ENCODE results near the gene HCFC1R1. TPM values are rescaled to one million over a fixed set of nuclear protein-coding genes. Genes with fewer than 3 reads are reported as not detected.

The HCFC1R1 gene
- polyA plus RNA-seq, 1 of the 3 experiments (the other 2 are of a cell fraction): 54.9 TPM

DNA sequence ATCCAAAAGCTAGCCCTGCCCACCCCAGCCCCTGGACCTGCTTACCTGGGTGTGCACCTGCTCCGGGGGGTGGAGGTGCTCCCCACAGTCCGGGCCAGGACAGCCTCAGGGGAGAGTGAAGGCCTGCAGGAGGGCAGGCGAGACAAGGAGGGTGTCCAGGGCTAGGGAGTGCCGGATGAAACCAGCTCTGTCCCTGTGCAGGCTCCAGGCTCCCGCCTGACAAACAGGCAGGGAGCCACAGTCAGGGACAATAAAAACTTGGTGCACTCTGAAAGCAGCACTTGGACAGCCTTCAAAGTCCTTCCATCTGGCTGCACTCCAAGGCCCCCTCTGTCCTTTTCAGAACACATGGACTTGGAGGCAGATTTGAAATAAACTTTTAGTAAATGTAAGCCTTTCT is 50.6 kb downstream of the HCFC1R1 start:
- no peak overlapping the region for H3K9ac ChIP-seq
- no peak for DNase-seq
- no peak overlapping the region; a peak in 1 of 4 replicates for H3K27ac ChIP-seq (ENCODE audit: low read depth in 2 of 2, low read length in 1 of 2)
- no peaks in the 10 kb centered on the region for H3K27me3 ChIP-seq (ENCODE audit: insufficient read depth)
- no peak for TF ChIP-seq JUND (IDR thresholded peaks at IDR 0.05)
- no peak for TF ChIP-seq ELF1 (IDR thresholded peaks at IDR 0.05)
- TF ChIP-seq, protein P1, sequence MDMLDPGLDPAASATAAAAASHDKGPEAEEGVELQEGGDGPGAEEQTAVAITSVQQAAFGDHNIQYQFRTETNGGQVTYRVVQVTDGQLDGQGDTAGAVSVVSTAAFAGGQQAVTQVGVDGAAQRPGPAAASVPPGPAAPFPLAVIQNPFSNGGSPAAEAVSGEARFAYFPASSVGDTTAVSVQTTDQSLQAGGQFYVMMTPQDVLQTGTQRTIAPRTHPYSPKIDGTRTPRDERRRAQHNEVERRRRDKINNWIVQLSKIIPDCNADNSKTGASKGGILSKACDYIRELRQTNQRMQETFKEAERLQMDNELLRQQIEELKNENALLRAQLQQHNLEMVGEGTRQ (IDR thresholded peaks at IDR 0.05; ENCODE audit: borderline replicate concordance, low read depth, low read length): no peak
- no peak for TF ChIP-seq FOXM1 (IDR thresholded peaks at IDR 0.05; ENCODE audit: low read depth)
- no peak for TF ChIP-seq MEF2A (IDR thresholded peaks at IDR 0.05; ENCODE audit: borderline replicate concordance, low read depth)
- peaks cover 31% of the 10 kb centered on the region; the same call in 1 of the 2 replicates for H4K20me1 ChIP-seq (ENCODE audit: insufficient read depth)
- WGBS (ENCODE audit: low lambda C conversion rate): no CpG with 5 or more reads among the region's 5 CpGs
- H3K9me2 ChIP-seq: no peaks in the 10 kb centered on the region
- H3K4me3 ChIP-seq (ENCODE audit: low read depth in 2 of 2, low read length in 1 of 2): no peak overlapping the region
- H3K4me2 ChIP-seq: no peak overlapping the region
- H3K79me2 ChIP-seq (ENCODE audit: insufficient read depth): peaks cover 4% of the 10 kb centered on the region; the same call in 1 of the 2 replicates
- no peaks in the 10 kb centered on the region for H3K36me3 ChIP-seq (replicated peaks in 1 of 2; ENCODE audit: control insufficient read depth in 1 of 2, insufficient read depth in 2 of 2, low read length in 1 of 2)
- peaks cover 8% of the 10 kb centered on the region for H3F3A ChIP-seq (replicated peaks; ENCODE audit: insufficient read depth)
- H2AFZ ChIP-seq (ENCODE audit: low read depth): no peak overlapping the region
- H3K4me1 ChIP-seq (ENCODE audit: control insufficient read depth in 1 of 2, insufficient read depth in 2 of 2, low read depth in 1 of 2, low read length in 1 of 2): peaks cover 0 to 36% of the 10 kb centered on the region in 2 experiments; a peak in 1 of 4 replicates
- CTCF ChIA-PET: interaction anchor here (2.0 to 2.3 kb wide), 2 partner anchors 10 to 58 kb away, joined by 7 to 12 read pairs; partner anchors contain the start of gene KREMEN2
- no peaks in the 10 kb centered on the region for H3K9me3 ChIP-seq
- POLR2A ChIA-PET: no interaction called here

Small RNAs within 50 kb of the gene (small RNA-seq; reads per million reads assigned to genes)
- 0 to 8.3 (median 0) reads per million in 7 experiments for gene LINC00514

Other genes starting within 250 kb of the HCFC1R1 start
- gene ELOB, start 246.7 kb downstream of the HCFC1R1 start, polyA plus RNA-seq (2012; rRNA removed): 327 and 329 TPM in 2 replicates
- gene PRSS33, start 236.4 kb downstream of the HCFC1R1 start, polyA plus RNA-seq (2012; rRNA removed): not detected in 2 replicates
- not detected in 2 replicates for gene PRSS41, start 225.5 kb downstream of the HCFC1R1 start, polyA plus RNA-seq (2012; rRNA removed)
- gene PRSS21, start 206.7 kb downstream of the HCFC1R1 start, polyA plus RNA-seq (2012; rRNA removed): not detected in 2 replicates
- gene ZG16B, start 193.6 kb downstream of the HCFC1R1 start, polyA plus RNA-seq (2012; rRNA removed): 0.26 and 0.47 TPM in 2 replicates
- gene PRSS22, start 165.8 kb downstream of the HCFC1R1 start, polyA plus RNA-seq (2012; rRNA removed): not detected in 2 replicates
- gene FLYWCH2, start 140.7 kb downstream of the HCFC1R1 start, polyA plus RNA-seq (2012; rRNA removed): 56.4 and 64.8 TPM in 2 replicates
- gene FLYWCH1, start 112.0 kb downstream of the HCFC1R1 start, polyA plus RNA-seq (2012; rRNA removed): 22.4 and 30.1 TPM in 2 replicates
- gene KREMEN2, start 59.7 kb downstream of the HCFC1R1 start, polyA plus RNA-seq (2012; rRNA removed): 0.24 and 0.77 TPM in 2 replicates
- 8.4 and 8.8 TPM in 2 replicates for gene PAQR4, start 54.6 kb downstream of the HCFC1R1 start, polyA plus RNA-seq (2012; rRNA removed)
- gene PKMYT1, start 43.5 kb downstream of the HCFC1R1 start, polyA plus RNA-seq (2012; rRNA removed): 5.3 and 8.5 TPM in 2 replicates
- gene CLDN9, start 11.0 kb downstream of the HCFC1R1 start, polyA plus RNA-seq (2012; rRNA removed): 0.08 TPM in 1 of 2 replicates, not detected in the other
- 0.20 and 0.24 TPM in 2 replicates for gene CLDN6, start 5.8 kb downstream of the HCFC1R1 start, polyA plus RNA-seq (2012; rRNA removed)
- gene TNFRSF12A, start 3.6 kb downstream of the HCFC1R1 start, polyA plus RNA-seq (2012; rRNA removed): 374 and 393 TPM in 2 replicates
- gene THOC6, start 93 bp upstream of the HCFC1R1 start, polyA plus RNA-seq (2012; rRNA removed): 35.7 and 37.7 TPM in 2 replicates
- gene BICDL2, start 13.0 kb upstream of the HCFC1R1 start, polyA plus RNA-seq (2012; rRNA removed): not detected in 2 replicates
- 0.03 and 0.05 TPM in 2 replicates for gene MMP25, start 22.6 kb upstream of the HCFC1R1 start, polyA plus RNA-seq (2012; rRNA removed)
- gene IL32, start 41.7 kb upstream of the HCFC1R1 start, polyA plus RNA-seq (2012; rRNA removed): 26.4 and 34.7 TPM in 2 replicates
- 0.05 TPM in 1 of 2 replicates, not detected in the other for gene ZSCAN10, start 75.4 kb upstream of the HCFC1R1 start, polyA plus RNA-seq (2012; rRNA removed)
- gene ZNF205, start 88.6 kb upstream of the HCFC1R1 start, polyA plus RNA-seq (2012; rRNA removed): 7.6 and 9.7 TPM in 2 replicates
- 0.83 and 1.1 TPM in 2 replicates for gene ZNF213, start 111.1 kb upstream of the HCFC1R1 start, polyA plus RNA-seq (2012; rRNA removed)
- gene OR1F1, start 164.3 kb upstream of the HCFC1R1 start, polyA plus RNA-seq (2012; rRNA removed): 0.54 and 0.71 TPM in 2 replicates
- 2.8 and 3.5 TPM in 2 replicates for gene ZNF200, start 211.2 kb upstream of the HCFC1R1 start, polyA plus RNA-seq (2012; rRNA removed)
- gene MEFV, start 232.7 kb upstream of the HCFC1R1 start, polyA plus RNA-seq (2012; rRNA removed): 0.02 TPM in 1 of 2 replicates, not detected in the other